SK-N-DZ (cell line): ENCODE measurements around the gene DLG5. TPM values are rescaled to one million over a fixed set of nuclear protein-coding genes. Genes with fewer than 3 reads are reported as not detected.

Source experiments
- DNase-seq: peaks from one replicate; pipeline ENCODE4 v3.0.0-alpha.2; 2015; ENCODE audit warnings: low spot score
- polyA plus RNA-seq, 2 experiments: library from polyadenylated mRNA; depleted of rRNA; stranded (reverse); fragments of >200 nt; gene quantifications; 2 replicates each; pipeline ENCODE4 v1.2.3, GENCODE V29; 2014

Gene DLG5
- 20.6 and 23.3 TPM in 2 replicates for polyA plus RNA-seq (2014; cell fraction: cytosol; rRNA removed)
- polyA plus RNA-seq (2014; cell fraction: nucleus; rRNA removed) = 26.3 and 39.2 TPM in 2 replicates

- peak; percentile 33 for DNase-seq
These were observed at the start of gene DLG5 for GRCh38 chr10:77926566-77927401. Gene DLG5, minus strand, starts transcription at chr10:77926755. Its CDS starts 235 bp downstream, at chr10:77926520.

- DNase-seq = no peak
These were observed 48.6 kb upstream of the DLG5 start for GRCh38 chr10:77975086-77975666.

GRCh38 chr10:77974396-77975074 lies 48.0 kb upstream of the DLG5 start:
- DNase-seq = no peak

- no peak for DNase-seq
These were observed 46.7 kb upstream of the DLG5 start for GRCh38 chr10:77973276-77973675.

GRCh38 chr10:77972148-77972547 lies 45.6 kb upstream of the DLG5 start:
- no peak for DNase-seq

GRCh38 chr10:77971804-77972144 lies 45.2 kb upstream of the DLG5 start:
- DNase-seq = no peak

GRCh38 chr10:77970869-77971803 lies 44.6 kb upstream of the DLG5 start:
- DNase-seq = no peak

- DNase-seq = no peak
These were observed 42.6 kb upstream of the DLG5 start for GRCh38 chr10:77969114-77969513.

GRCh38 chr10:77967611-77968022 lies 41.1 kb upstream of the DLG5 start:
- peak; percentile 84 for DNase-seq

- DNase-seq = no peak
These were observed 38.7 kb upstream of the DLG5 start for GRCh38 chr10:77965294-77965693.

- no peak for DNase-seq
These were observed 38.3 kb upstream of the DLG5 start for GRCh38 chr10:77964811-77965210.

GRCh38 chr10:77963901-77964300 lies 37.3 kb upstream of the DLG5 start:
- DNase-seq = no peak

GRCh38 chr10:77962350-77963146 lies 36.0 kb upstream of the DLG5 start:
- DNase-seq = no peak

- DNase-seq = no peak
These were observed 35.1 kb upstream of the DLG5 start for GRCh38 chr10:77961668-77962067.

- DNase-seq = no peak
These were observed 34.3 kb upstream of the DLG5 start for GRCh38 chr10:77960829-77961329.

- DNase-seq = no peak
These were observed 33.4 kb upstream of the DLG5 start for GRCh38 chr10:77959887-77960455.

- no peak for DNase-seq
These were observed 32.8 kb upstream of the DLG5 start for GRCh38 chr10:77959384-77959783.

GRCh38 chr10:77955136-77955535 lies 28.6 kb upstream of the DLG5 start:
- DNase-seq = no peak

GRCh38 chr10:77949167-77949566 lies 22.6 kb upstream of the DLG5 start:
- no peak for DNase-seq

- DNase-seq = no peak
These were observed 19.5 kb upstream of the DLG5 start for GRCh38 chr10:77946084-77946483.
